ENCODE data around the gene LAMC1. TPM values are rescaled to one million over a fixed set of nuclear protein-coding genes. Genes with fewer than 3 reads are reported as not detected.

Gene LAMC1
- polyA plus RNA-seq, 1 donor from 2014 or later: 4.2 TPM

DNA sequence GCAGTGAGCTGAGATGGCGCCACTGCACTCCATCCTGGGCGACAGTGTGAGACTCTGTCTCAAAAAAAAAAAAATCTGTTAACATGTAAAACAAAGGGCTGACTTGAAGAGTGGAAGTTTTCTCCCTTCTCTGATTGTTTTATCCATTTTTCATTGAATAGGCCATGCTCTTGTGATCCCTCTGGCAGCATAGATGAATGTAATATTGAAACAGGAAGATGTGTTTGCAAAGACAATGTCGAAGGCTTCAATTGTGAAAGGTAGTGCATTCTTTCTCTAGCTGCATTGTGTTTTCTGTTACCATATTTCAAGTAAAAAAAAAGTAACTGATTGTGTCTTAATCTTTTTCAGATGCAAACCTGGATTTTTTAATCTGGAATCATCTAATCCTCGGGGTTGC is 93.2 kb downstream of the LAMC1 start:
- H3K9ac ChIP-seq (ENCODE audit: low read length): no peak overlapping the region
- peaks cover 5% of the 10 kb centered on the region for H3K36me3 ChIP-seq (ENCODE audit: insufficient read depth, low read length)
- no peaks in the 10 kb centered on the region for H3K27me3 ChIP-seq (ENCODE audit: insufficient read depth, low read depth, low read length)
- H3K4me3 ChIP-seq (ENCODE audit: low read length): no peak overlapping the region
- no peak overlapping the region for H3K27ac ChIP-seq (ENCODE audit: low read length)
- no peaks in the 10 kb centered on the region for H3F3A ChIP-seq (ENCODE audit: insufficient read depth, low read length, poor library complexity, severe bottlenecking)
- no peaks in the 10 kb centered on the region for H3K9me2 ChIP-seq (ENCODE audit: insufficient read depth, low read length)
- no peak overlapping the region for H3K4me2 ChIP-seq (ENCODE audit: low read length)
- H3K9me3 ChIP-seq (ENCODE audit: low read length): no peaks in the 10 kb centered on the region
- H3K79me2 ChIP-seq (replicated peaks; ENCODE audit: insufficient read depth, low read length): no peaks in the 10 kb centered on the region
- H4K20me1 ChIP-seq (ENCODE audit: insufficient read depth): no peaks in the 10 kb centered on the region
- no peak for TF ChIP-seq EZH2 (IDR thresholded peaks at IDR 0.05; ENCODE audit: borderline replicate concordance, insufficient read depth, low read length, poor library complexity, severe bottlenecking)
- no peak for TF ChIP-seq TAF1 (IDR thresholded peaks at IDR 0.05; ENCODE audit: low read depth)
- TF ChIP-seq RAD21 (conservative IDR thresholded peaks at IDR 0.05): no peak
- TF ChIP-seq POLR2AphosphoS5 (IDR thresholded peaks at IDR 0.05): no peak
- no peak for TF ChIP-seq EP300 (conservative IDR thresholded peaks at IDR 0.05; ENCODE audit: poor library complexity, severe bottlenecking)
- no peak for TF ChIP-seq MXI1 (conservative IDR thresholded peaks at IDR 0.05; ENCODE audit: poor library complexity, severe bottlenecking)
- TF ChIP-seq REST (IDR thresholded peaks at IDR 0.05; ENCODE audit: borderline replicate concordance): no peak
- no peak for TF ChIP-seq SMC3 (conservative IDR thresholded peaks at IDR 0.05; ENCODE audit: poor library complexity)
- H2AFZ ChIP-seq (ENCODE audit: low read depth, low read length): no peak overlapping the region

DNA sequence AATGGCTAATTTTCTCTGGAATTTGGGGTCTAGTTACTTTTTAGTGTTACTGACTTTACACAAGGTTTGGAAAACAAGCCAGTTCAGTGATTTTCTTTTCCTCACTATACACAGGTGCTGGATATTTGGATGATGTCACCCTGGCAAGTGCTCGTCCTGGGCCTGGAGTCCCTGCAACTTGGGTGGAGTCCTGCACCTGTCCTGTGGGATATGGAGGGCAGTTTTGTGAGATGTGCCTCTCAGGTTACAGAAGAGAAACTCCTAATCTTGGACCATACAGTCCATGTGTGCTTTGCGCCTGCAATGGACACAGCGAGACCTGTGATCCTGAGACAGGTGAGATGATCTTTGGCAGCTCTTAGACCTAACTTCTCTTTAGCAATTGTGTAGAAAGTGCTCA is 98.4 kb downstream of the LAMC1 start:
- Histone ChIP-seq H3K36me3 (ENCODE audit: insufficient read depth, low read length) (peaks cover 14% of the 10 kb centered on the region), H3F3A (ENCODE audit: insufficient read depth, low read length, poor library complexity, severe bottlenecking) (no peaks in the 10 kb centered on the region), H3K4me2 (ENCODE audit: low read length) (no peak overlapping the region), H3K79me2 (replicated peaks; ENCODE audit: insufficient read depth, low read length) (no peaks in the 10 kb centered on the region), H3K9ac (ENCODE audit: low read length) (no peak overlapping the region), H3K9me3 (ENCODE audit: low read length) (no peaks in the 10 kb centered on the region), H3K4me3 (ENCODE audit: low read length) (no peak overlapping the region), H3K9me2 (ENCODE audit: insufficient read depth, low read length) (no peaks in the 10 kb centered on the region), H2AFZ (ENCODE audit: low read depth, low read length) (no peak overlapping the region), H3K27ac (ENCODE audit: low read length) (no peak overlapping the region), H4K20me1 (ENCODE audit: insufficient read depth) (no peaks in the 10 kb centered on the region), H3K27me3 (ENCODE audit: insufficient read depth, low read depth, low read length) (no peaks in the 10 kb centered on the region)
- TF ChIP-seq, protein P1, sequence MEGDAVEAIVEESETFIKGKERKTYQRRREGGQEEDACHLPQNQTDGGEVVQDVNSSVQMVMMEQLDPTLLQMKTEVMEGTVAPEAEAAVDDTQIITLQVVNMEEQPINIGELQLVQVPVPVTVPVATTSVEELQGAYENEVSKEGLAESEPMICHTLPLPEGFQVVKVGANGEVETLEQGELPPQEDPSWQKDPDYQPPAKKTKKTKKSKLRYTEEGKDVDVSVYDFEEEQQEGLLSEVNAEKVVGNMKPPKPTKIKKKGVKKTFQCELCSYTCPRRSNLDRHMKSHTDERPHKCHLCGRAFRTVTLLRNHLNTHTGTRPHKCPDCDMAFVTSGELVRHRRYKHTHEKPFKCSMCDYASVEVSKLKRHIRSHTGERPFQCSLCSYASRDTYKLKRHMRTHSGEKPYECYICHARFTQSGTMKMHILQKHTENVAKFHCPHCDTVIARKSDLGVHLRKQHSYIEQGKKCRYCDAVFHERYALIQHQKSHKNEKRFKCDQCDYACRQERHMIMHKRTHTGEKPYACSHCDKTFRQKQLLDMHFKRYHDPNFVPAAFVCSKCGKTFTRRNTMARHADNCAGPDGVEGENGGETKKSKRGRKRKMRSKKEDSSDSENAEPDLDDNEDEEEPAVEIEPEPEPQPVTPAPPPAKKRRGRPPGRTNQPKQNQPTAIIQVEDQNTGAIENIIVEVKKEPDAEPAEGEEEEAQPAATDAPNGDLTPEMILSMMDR (IDR thresholded peaks at IDR 0.05; ENCODE audit: poor library complexity, severe bottlenecking): no peak
- TF ChIP-seq RAD21 (conservative IDR thresholded peaks at IDR 0.05): no peak
- TF ChIP-seq EP300 (conservative IDR thresholded peaks at IDR 0.05; ENCODE audit: poor library complexity, severe bottlenecking): no peak
- no peak for TF ChIP-seq SMC3 (conservative IDR thresholded peaks at IDR 0.05; ENCODE audit: poor library complexity)

DNA sequence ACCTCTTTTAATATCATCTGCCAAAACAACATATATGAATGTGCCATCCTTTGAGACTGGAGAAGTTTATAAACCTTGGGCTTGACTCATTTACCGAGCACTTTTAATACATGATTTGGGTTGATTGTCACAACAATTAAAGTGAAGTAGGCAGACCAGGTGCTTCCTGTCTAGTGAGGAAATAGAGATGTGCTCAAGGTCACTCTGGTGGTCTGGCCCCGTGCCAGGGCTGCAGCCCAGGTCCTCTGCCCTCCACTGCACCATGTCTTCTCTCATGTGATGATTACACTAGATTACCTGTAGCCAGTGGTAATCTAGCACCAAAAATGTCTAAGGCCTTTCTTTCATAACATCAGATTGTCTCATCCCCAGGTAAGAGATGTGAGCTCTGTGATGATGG is 101.0 kb downstream of the LAMC1 start:
- Histone ChIP-seq H3K9me3 (ENCODE audit: low read length) (no peaks in the 10 kb centered on the region), H3K4me2 (ENCODE audit: low read length) (no peak overlapping the region), H3K9me2 (ENCODE audit: insufficient read depth, low read length) (no peaks in the 10 kb centered on the region), H3K79me2 (replicated peaks; ENCODE audit: insufficient read depth, low read length) (no peaks in the 10 kb centered on the region), H3F3A (ENCODE audit: insufficient read depth, low read length, poor library complexity, severe bottlenecking) (no peaks in the 10 kb centered on the region), H3K27me3 (ENCODE audit: insufficient read depth, low read depth, low read length) (no peaks in the 10 kb centered on the region), H3K4me3 (ENCODE audit: low read length) (no peak overlapping the region), H4K20me1 (ENCODE audit: insufficient read depth) (no peaks in the 10 kb centered on the region), H3K36me3 (ENCODE audit: insufficient read depth, low read length) (peaks cover 9% of the 10 kb centered on the region), H2AFZ (ENCODE audit: low read depth, low read length) (no peak overlapping the region), H3K9ac (ENCODE audit: low read length) (no peak overlapping the region), H3K27ac (ENCODE audit: low read length) (no peak overlapping the region)
- TF ChIP-seq TAF1 (IDR thresholded peaks at IDR 0.05; ENCODE audit: low read depth): no peak
- TF ChIP-seq RAD21 (conservative IDR thresholded peaks at IDR 0.05): no peak
- TF ChIP-seq EP300 (conservative IDR thresholded peaks at IDR 0.05; ENCODE audit: poor library complexity, severe bottlenecking): no peak
- no peak for TF ChIP-seq REST (IDR thresholded peaks at IDR 0.05; ENCODE audit: borderline replicate concordance)
- TF ChIP-seq MXI1 (conservative IDR thresholded peaks at IDR 0.05; ENCODE audit: poor library complexity, severe bottlenecking): no peak
- TF ChIP-seq, protein P1 (IDR thresholded peaks at IDR 0.05; ENCODE audit: poor library complexity, severe bottlenecking): no peak
- TF ChIP-seq SMC3 (conservative IDR thresholded peaks at IDR 0.05; ENCODE audit: poor library complexity): no peak
- TF ChIP-seq EZH2 (IDR thresholded peaks at IDR 0.05; ENCODE audit: borderline replicate concordance, insufficient read depth, low read length, poor library complexity, severe bottlenecking): no peak
- TF ChIP-seq POLR2AphosphoS5 (IDR thresholded peaks at IDR 0.05): no peak

All from neural cell (in vitro differentiated cells).